K562 (cell line): ENCODE data around the gene HBG1. TPM values are rescaled to one million over a fixed set of nuclear protein-coding genes. Genes with fewer than 3 reads are reported as not detected.

Source experiments
- ARID1B ChIP-seq: fragments of 450-650 bp; IDR thresholded peaks from 2 replicates; pipeline ENCODE4 v1.6.1; 2016; ENCODE audit warnings: antibody characterized with exemption, mild to moderate bottlenecking, inconsistent platforms
- EGR1 ChIP-seq: fragments of 450-650 bp; conservative IDR thresholded peaks from 2 replicates; pipeline ENCODE4 v1.6.1; 2017; ENCODE audit warnings: mild to moderate bottlenecking
- EP400 ChIP-seq: fragments of 450-650 bp; IDR thresholded peaks from 2 replicates; pipeline ENCODE4 v1.6.1; 2017; ENCODE audit warnings: antibody characterized with exemption, mild to moderate bottlenecking, moderate library complexity
- GATA2 ChIP-seq: sonication (generic); formaldehyde crosslinking; IDR thresholded peaks from 2 replicates; pipeline ENCODE4 v1.4.0; 2020; ENCODE audit warnings: mild to moderate bottlenecking, missing genetic modification reagents
- HCFC1 ChIP-seq: IDR thresholded peaks from 2 replicates; pipeline ENCODE4 v1.6.1; 2012; ENCODE audit warnings: low read depth, low read length, improper control_type of control experiment
- NELFE ChIP-seq: IDR thresholded peaks from 2 replicates; pipeline ENCODE4 v1.6.1; 2011; ENCODE audit warnings: mild to moderate bottlenecking; ENCODE audit not compliant: insufficient read depth, insufficient read length
- PHF8 ChIP-seq: fragments of 200-600 bp; sonication (generic); IDR thresholded peaks from 2 replicates; pipeline ENCODE4 v1.6.1; 2012; ENCODE audit warnings: mixed run types, mild to moderate bottlenecking, inconsistent platforms, low read length, moderate library complexity, borderline replicate concordance
- PYGO2 ChIP-seq: fragments of 450-650 bp; IDR thresholded peaks from 2 replicates; pipeline ENCODE4 v1.6.1; 2016; ENCODE audit warnings: mild to moderate bottlenecking, missing genetic modification characterization, moderate library complexity, missing compliant biosample characterization
- RAD51 ChIP-seq: fragments of 450-650 bp; IDR thresholded peaks from 2 replicates; pipeline ENCODE4 v1.7.1; 2016; ENCODE audit warnings: low read depth, mild to moderate bottlenecking, borderline replicate concordance
- RBM14 ChIP-seq: fragments of 200-400 bp; formaldehyde crosslinking; IDR thresholded peaks from 2 replicates; pipeline ENCODE4 v1.6.1; 2018; ENCODE audit warnings: low read depth, mild to moderate bottlenecking, low read length, moderate library complexity, borderline replicate concordance; ENCODE audit not compliant: insufficient read depth
- SMARCA5 ChIP-seq: fragments of 450-650 bp; IDR thresholded peaks from 2 replicates; pipeline ENCODE4 v1.6.1; 2016
- SNRNP70 ChIP-seq: fragments of 200-400 bp; formaldehyde crosslinking; optimal IDR thresholded peaks from 2 replicates; pipeline ENCODE3; 2017; ENCODE audit warnings: low read depth, low read length
- SOX6 ChIP-seq: fragments of 450-650 bp; IDR thresholded peaks from 2 replicates; pipeline ENCODE4 v1.6.1; 2014; ENCODE audit warnings: mild to moderate bottlenecking
- TBL1XR1 ChIP-seq, 2 experiments: IDR thresholded peaks; 2 replicates each; pipeline ENCODE4 v1.6.1; 2012; ENCODE audit warnings: improper control_type of control experiment in 2 of 2, low read length in 2 of 2, mild to moderate bottlenecking in 1 of 2
- ZNF507 ChIP-seq: conservative IDR thresholded peaks from 2 replicates; pipeline ENCODE4 v1.6.1; 2017; ENCODE audit warnings: missing genetic modification characterization, missing compliant biosample characterization
- polyA plus RNA-seq, 8 experiments: library from polyadenylated mRNA; depleted of rRNA in 4 of 8; stranded (reverse) in 5 of 8; unstranded in 3 of 8; fragments of >200 nt; fragmentation: Nextera tagmentation in 2 of 8; fragmentation: Illumina TruSeq in 1 of 8; extraction: Ambion mirVana in 2 of 8; extraction: Trizol in 1 of 8; gene quantifications; 2 replicates each; pipeline versions ENCODE4 v1.2.1 to v1.2.3, GENCODE V29; 2011 to 2014; ENCODE audit warnings: inconsistent platforms in 1 of 8, missing spikeins in 1 of 8
- total RNA-seq, 7 experiments: library from RNA; depleted of rRNA in 6 of 7; stranded (reverse); fragments of >200 nt in 6 of 7; fragmentation: Illumina TruSeq in 2 of 7; extraction: Trizol in 2 of 7; gene quantifications; 2 replicates each; pipeline versions ENCODE4 v1.2.1 to v1.2.3, GENCODE V29; 2011 to 2021; ENCODE audit warnings: low replicate concordance in 1 of 7
- TF ChIP-seq, protein P1 (sequence below): sonication (generic); formaldehyde crosslinking; IDR thresholded peaks from 2 replicates; pipeline ENCODE4 v1.8.0; 2022; ENCODE audit warnings: missing genetic modification reagents, mild to moderate bottlenecking, borderline replicate concordance
- TF ChIP-seq, protein P2 (sequence below): fragments of 450-650 bp; IDR thresholded peaks from 2 replicates; pipeline ENCODE4 v1.6.1; 2017; ENCODE audit warnings: mild to moderate bottlenecking, moderate library complexity
- TF ChIP-seq, protein P3 (sequence below): sonication (generic); formaldehyde crosslinking; IDR thresholded peaks from 2 replicates; pipeline ENCODE4 v1.8.1; 2023; ENCODE audit warnings: mild to moderate bottlenecking, missing genetic modification reagents

Gene HBG1
- total and polyA plus RNA-seq, 9 of the 15 experiments (the other 6 are each of a cell fraction or from before 2014, with no cell fraction given), result 1,066 to 16,338 (median 4,898) TPM

DNA sequence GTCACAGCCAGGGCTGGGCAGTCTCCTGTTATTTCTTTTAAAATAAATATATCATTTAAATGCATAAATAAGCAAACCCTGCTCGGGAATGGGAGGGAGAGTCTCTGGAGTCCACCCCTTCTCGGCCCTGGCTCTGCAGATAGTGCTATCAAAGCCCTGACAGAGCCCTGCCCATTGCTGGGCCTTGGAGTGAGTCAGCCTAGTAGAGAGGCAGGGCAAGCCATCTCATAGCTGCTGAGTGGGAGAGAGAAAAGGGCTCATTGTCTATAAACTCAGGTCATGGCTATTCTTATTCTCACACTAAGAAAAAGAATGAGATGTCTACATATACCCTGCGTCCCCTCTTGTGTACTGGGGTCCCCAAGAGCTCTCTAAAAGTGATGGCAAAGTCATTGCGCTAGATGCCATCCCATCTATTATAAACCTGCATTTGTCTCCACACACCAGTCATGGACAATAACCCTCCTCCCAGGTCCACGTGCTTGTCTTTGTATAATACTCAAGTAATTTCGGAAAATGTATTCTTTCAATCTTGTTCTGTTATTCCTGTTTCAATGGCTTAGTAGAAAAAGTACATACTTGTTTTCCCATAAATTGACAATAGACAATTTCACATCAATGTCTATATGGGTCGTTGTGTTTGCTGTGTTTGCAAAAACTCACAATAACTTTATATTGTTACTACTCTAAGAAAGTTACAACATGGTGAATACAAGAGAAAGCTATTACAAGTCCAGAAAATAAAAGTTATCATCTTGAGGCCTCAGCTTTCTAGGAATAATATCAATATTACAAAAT lies 38.6 kb upstream of the HBG1 start (continued):
- TF ChIP-seq TBL1XR1 (IDR thresholded peaks at IDR 0.05; ENCODE audit: low read length in 2 of 2), result peak in 1 of 2 experiments; percentile 77; a peak in 3 of 4 replicates
- TF ChIP-seq PHF8, result no peak
- TF ChIP-seq ZNF507, result no peak
- TF ChIP-seq RAD51, result no peak
- TF ChIP-seq, protein P1, sequence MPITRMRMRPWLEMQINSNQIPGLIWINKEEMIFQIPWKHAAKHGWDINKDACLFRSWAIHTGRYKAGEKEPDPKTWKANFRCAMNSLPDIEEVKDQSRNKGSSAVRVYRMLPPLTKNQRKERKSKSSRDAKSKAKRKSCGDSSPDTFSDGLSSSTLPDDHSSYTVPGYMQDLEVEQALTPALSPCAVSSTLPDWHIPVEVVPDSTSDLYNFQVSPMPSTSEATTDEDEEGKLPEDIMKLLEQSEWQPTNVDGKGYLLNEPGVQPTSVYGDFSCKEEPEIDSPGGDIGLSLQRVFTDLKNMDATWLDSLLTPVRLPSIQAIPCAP (CRISPR knock-in tag), result no peak
- TF ChIP-seq NELFE, result no peak
- peak; percentile 97 for TF ChIP-seq ARID1B
- no peak for TF ChIP-seq SNRNP70
- no peak for TF ChIP-seq SMARCA5
- TF ChIP-seq, protein P2, sequence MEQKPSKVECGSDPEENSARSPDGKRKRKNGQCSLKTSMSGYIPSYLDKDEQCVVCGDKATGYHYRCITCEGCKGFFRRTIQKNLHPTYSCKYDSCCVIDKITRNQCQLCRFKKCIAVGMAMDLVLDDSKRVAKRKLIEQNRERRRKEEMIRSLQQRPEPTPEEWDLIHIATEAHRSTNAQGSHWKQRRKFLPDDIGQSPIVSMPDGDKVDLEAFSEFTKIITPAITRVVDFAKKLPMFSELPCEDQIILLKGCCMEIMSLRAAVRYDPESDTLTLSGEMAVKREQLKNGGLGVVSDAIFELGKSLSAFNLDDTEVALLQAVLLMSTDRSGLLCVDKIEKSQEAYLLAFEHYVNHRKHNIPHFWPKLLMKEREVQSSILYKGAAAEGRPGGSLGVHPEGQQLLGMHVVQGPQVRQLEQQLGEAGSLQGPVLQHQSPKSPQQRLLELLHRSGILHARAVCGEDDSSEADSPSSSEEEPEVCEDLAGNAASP, result no peak
- peak; percentile 71 for TF ChIP-seq EP400
- 0 out of 2 replicates have a peak, but pooled peaks have one; percentile 23 for TF ChIP-seq HCFC1
- no peak for TF ChIP-seq PYGO2
- TF ChIP-seq, protein P3, sequence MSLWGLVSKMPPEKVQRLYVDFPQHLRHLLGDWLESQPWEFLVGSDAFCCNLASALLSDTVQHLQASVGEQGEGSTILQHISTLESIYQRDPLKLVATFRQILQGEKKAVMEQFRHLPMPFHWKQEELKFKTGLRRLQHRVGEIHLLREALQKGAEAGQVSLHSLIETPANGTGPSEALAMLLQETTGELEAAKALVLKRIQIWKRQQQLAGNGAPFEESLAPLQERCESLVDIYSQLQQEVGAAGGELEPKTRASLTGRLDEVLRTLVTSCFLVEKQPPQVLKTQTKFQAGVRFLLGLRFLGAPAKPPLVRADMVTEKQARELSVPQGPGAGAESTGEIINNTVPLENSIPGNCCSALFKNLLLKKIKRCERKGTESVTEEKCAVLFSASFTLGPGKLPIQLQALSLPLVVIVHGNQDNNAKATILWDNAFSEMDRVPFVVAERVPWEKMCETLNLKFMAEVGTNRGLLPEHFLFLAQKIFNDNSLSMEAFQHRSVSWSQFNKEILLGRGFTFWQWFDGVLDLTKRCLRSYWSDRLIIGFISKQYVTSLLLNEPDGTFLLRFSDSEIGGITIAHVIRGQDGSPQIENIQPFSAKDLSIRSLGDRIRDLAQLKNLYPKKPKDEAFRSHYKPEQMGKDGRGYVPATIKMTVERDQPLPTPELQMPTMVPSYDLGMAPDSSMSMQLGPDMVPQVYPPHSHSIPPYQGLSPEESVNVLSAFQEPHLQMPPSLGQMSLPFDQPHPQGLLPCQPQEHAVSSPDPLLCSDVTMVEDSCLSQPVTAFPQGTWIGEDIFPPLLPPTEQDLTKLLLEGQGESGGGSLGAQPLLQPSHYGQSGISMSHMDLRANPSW (CRISPR knock-in tag), result no peak
- TF ChIP-seq SOX6, result peak; percentile 82
- TF ChIP-seq GATA2, result peak; percentile 60; the same call in 1 of the 2 replicates
- TF ChIP-seq RBM14, result no peak
- peak; percentile 50 for TF ChIP-seq EGR1
